ENCODE data around the gene EFCC1.

- TF ChIP-seq CTCF (IDR thresholded peaks at IDR 0.05; ENCODE audit: insufficient read depth, low read length, poor library complexity, severe bottlenecking) (no peak), EZH2phosphoT487 (conservative IDR thresholded peaks at IDR 0.05; ENCODE audit: low read length) (no peak)
Observed at GRCh38 chr3:129018271-129018670, 17.2 kb downstream of the EFCC1 start.
